Hepatocyte (in vitro differentiated cells): ENCODE measurements around the gene CCDC188. TPM values are rescaled to one million over a fixed set of nuclear protein-coding genes. Genes with fewer than 3 reads are reported as not detected.

Experiments used
- DNase-seq: peaks from one replicate; pipeline ENCODE4 v3.0.0-alpha.2; 2016; ENCODE audit warnings: low spot score
- H2AFZ ChIP-seq: fragments of 200-600 bp; sonication (generic); 2 replicates; pipeline ENCODE4 v1.6.0; 2016; ENCODE audit warnings: antibody characterized with exemption, mild to moderate bottlenecking
- H3K27ac ChIP-seq: fragments of 200-600 bp; sonication (generic); 2 replicates; pipeline ENCODE4 v1.5.1; 2016; ENCODE audit warnings: mild to moderate bottlenecking
- H3K27me3 ChIP-seq: fragments of 200-600 bp; sonication (generic); 2 replicates; pipeline ENCODE4 v1.6.1; 2016
- H3K36me3 ChIP-seq: fragments of 200-600 bp; sonication (generic); replicated peaks from 2 replicates; pipeline ENCODE4 v1.5.1; 2016; ENCODE audit warnings: low read depth; ENCODE audit not compliant: insufficient read depth
- H3K4me1 ChIP-seq: fragments of 200-600 bp; sonication (generic); 2 replicates; pipeline ENCODE4 v1.5.1; 2016; ENCODE audit warnings: mild to moderate bottlenecking, moderate library complexity; ENCODE audit not compliant: insufficient read depth
- H3K4me2 ChIP-seq: fragments of 200-600 bp; sonication (generic); 2 replicates; pipeline ENCODE4 v1.6.0; 2016
- H3K4me3 ChIP-seq: fragments of 200-600 bp; sonication (generic); 2 replicates; pipeline ENCODE4 v1.5.1; 2016; ENCODE audit warnings: mild to moderate bottlenecking
- H3K79me2 ChIP-seq: fragments of 200-600 bp; sonication (generic); 2 replicates; pipeline ENCODE4 v1.6.0; 2017; ENCODE audit warnings: mild to moderate bottlenecking
- H3K9me2 ChIP-seq: fragments of 200-600 bp; sonication (generic); replicated peaks from 2 replicates; pipeline ENCODE4 v1.6.0; 2017; ENCODE audit warnings: mild to moderate bottlenecking; ENCODE audit not compliant: insufficient read depth
- H3K9me3 ChIP-seq: fragments of 200-600 bp; sonication (generic); 2 replicates; pipeline ENCODE4 v1.5.1; 2016; ENCODE audit warnings: low read depth, mild to moderate bottlenecking
- H4K20me1 ChIP-seq: fragments of 200-600 bp; sonication (generic); 2 replicates; pipeline ENCODE4 v1.6.0; 2016; ENCODE audit warnings: mild to moderate bottlenecking; ENCODE audit not compliant: insufficient read depth, poor library complexity, severe bottlenecking
- EZH2 ChIP-seq: fragments of 200-600 bp; sonication (generic); IDR thresholded peaks from 2 replicates; pipeline ENCODE4 v1.6.1; 2016; ENCODE audit warnings: antibody characterized with exemption, mild to moderate bottlenecking, borderline replicate concordance
- EZH2phosphoT487 ChIP-seq: fragments of 200-600 bp; sonication (generic); IDR thresholded peaks from one replicate; pipeline ENCODE4 v1.6.1; 2018; ENCODE audit warnings: antibody characterized with exemption, mild to moderate bottlenecking, low read depth, moderate library complexity; ENCODE audit not compliant: unreplicated experiment, severe bottlenecking
- WGBS: methylation state at CpG from one replicate; pipeline ENCODE4 v1.1.6; 2016; ENCODE audit warnings: low lambda C conversion rate; ENCODE audit errors: missing lambda C conversion rate; 5-methylcytosine and 5-hydroxymethylcytosine counted together
- polyA plus RNA-seq: library from polyadenylated mRNA; unstranded; fragments of >200 nt; fragmentation: Nextera tagmentation; extraction: Ambion mirVana; gene quantifications from 2 replicates; pipeline ENCODE4 v1.2.1, GENCODE V29; 2016
- total RNA-seq: library from RNA; depleted of rRNA; stranded (reverse); fragments of >200 nt; gene quantifications from 2 replicates; pipeline ENCODE4 v1.2.3, GENCODE V29; 2014
- TF ChIP-seq, protein P1 (sequence below): fragments of 200-600 bp; sonication (generic); IDR thresholded peaks from 2 replicates; pipeline ENCODE4 v1.5.1; 2016; ENCODE audit warnings: antibody characterized with exemption, mild to moderate bottlenecking; ENCODE audit not compliant: poor library complexity

Gene CCDC188
- total and polyA plus RNA-seq, 2 experiments from 2014 or later, result not detected

DNA sequence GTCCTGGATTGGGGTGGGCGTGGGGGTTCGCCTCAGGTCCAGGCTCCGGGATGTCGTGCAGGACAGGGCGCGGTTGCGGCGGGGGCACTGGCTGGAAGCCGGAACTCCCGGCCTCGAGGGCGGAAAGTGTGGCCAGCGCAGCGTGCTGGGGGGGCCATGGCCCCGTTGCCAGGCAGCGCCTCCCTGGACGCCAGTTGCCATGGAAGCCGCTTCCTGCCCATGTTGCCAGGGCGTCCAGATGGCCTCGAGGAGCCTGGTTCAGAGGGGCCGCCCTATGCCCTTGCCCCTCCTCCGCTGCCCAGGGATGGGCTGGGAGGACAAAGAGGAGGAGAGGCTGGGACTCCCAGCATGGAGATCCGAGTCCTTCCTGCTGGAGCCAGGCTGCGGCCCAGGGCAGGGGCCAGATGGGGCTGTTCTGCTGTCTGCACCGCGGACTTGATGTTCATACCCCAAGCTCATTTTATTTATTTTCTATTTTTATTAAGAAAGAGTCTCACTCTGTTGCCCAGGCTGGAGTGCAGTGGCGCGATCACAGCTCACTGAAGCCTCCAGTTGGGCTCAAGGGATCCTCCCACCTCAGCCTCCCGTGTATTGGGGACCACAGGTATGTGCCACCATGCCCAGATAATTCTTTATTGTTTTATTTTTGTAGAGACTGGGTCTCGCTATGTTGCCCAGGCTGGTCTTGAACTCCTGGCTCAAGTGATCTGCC lies 4.6 kb upstream of the CCDC188 start:
- Histone ChIP-seq H4K20me1 (no peaks in the 10 kb centered on the region), H3K27ac (no peak overlapping the region), H3K36me3 (no peaks in the 10 kb centered on the region), H3K79me2 (no peaks in the 10 kb centered on the region), H3K9me3 (no peaks in the 10 kb centered on the region), H3K4me3 (no peak overlapping the region), H2AFZ (no peak overlapping the region), H3K4me2 (no peak overlapping the region), H3K9me2 (no peaks in the 10 kb centered on the region), H3K4me1 (no peaks in the 10 kb centered on the region), H3K27me3 (no peaks in the 10 kb centered on the region)
- TF ChIP-seq, protein P1, sequence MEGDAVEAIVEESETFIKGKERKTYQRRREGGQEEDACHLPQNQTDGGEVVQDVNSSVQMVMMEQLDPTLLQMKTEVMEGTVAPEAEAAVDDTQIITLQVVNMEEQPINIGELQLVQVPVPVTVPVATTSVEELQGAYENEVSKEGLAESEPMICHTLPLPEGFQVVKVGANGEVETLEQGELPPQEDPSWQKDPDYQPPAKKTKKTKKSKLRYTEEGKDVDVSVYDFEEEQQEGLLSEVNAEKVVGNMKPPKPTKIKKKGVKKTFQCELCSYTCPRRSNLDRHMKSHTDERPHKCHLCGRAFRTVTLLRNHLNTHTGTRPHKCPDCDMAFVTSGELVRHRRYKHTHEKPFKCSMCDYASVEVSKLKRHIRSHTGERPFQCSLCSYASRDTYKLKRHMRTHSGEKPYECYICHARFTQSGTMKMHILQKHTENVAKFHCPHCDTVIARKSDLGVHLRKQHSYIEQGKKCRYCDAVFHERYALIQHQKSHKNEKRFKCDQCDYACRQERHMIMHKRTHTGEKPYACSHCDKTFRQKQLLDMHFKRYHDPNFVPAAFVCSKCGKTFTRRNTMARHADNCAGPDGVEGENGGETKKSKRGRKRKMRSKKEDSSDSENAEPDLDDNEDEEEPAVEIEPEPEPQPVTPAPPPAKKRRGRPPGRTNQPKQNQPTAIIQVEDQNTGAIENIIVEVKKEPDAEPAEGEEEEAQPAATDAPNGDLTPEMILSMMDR, result no peak
- TF ChIP-seq EZH2 (no peak), EZH2phosphoT487 (no peak)
- WGBS, result 89% methylated on average over 20 of the region's 30 CpGs
- DNase-seq, result no peak

DNA sequence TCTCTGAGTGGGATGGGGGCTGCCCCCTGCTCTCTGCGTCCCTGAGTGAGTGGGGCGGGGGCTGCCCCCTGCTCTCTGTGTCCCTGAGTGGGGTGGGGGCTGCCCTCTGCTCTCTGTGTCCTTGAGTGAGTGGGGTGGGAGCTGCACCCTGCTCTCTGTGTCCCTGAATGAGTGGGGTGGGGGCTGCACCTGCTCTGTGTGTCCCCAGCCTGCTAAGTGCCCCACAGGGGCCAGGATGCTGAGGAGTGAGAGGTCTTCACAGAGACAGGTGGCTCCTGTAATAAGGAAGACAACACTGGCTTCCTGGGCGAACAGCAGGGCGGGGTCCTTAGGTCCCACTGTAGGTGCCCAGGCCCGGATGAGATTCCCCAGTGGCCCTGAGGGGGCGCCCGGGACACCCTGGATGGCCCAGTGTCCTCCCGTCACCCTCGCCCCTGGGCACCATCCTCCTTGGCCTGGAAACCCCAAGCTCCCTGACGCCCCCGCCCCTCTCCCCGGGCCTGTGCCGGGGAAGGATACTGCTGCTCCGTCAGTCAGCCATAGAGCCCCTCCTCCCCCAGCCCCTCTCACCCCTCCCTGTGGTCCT lies 3.8 kb upstream of the CCDC188 start:
- H2AFZ ChIP-seq, result no peak overlapping the region
- H4K20me1 ChIP-seq, result no peaks in the 10 kb centered on the region
- TF ChIP-seq EZH2, result no peak
- no peak for TF ChIP-seq EZH2phosphoT487
- TF ChIP-seq, protein P1, result no peak
- H3K4me3 ChIP-seq, result no peak overlapping the region
- no peak for DNase-seq
- H3K27ac ChIP-seq, result peak overlapping the region; percentile 73
- no peaks in the 10 kb centered on the region for H3K4me1 ChIP-seq
- 93% methylated on average over 8 of the region's 14 CpGs for WGBS
- no peaks in the 10 kb centered on the region for H3K36me3 ChIP-seq
- no peak overlapping the region for H3K4me2 ChIP-seq
- no peaks in the 10 kb centered on the region for H3K9me3 ChIP-seq
- H3K9me2 ChIP-seq, result no peaks in the 10 kb centered on the region
- H3K79me2 ChIP-seq, result no peaks in the 10 kb centered on the region
- no peaks in the 10 kb centered on the region for H3K27me3 ChIP-seq

DNA sequence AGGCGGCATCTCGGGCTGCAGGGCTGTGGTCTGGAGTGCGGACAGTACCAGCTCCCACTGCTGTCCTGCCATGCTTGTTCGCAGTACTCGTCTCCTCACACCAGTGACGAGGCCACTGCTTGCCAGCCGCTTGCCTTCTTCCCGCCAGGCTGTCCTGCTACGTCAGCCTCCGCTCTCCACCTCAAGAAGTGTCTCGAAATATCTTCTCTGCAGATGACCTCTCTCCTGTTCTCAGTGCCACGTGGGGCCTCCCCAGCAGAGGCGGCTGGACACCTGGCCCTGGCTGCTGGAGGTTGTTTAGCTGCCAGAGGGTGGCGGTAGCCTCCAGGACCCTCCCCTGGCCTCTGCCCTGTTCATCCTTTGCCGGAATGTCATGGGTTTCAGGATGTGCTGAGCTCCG lies 3.1 kb upstream of the CCDC188 start:
- TF ChIP-seq, protein P1, result no peak
- TF ChIP-seq EZH2phosphoT487, result no peak
- TF ChIP-seq EZH2, result no peak
- no peak for DNase-seq
- Histone ChIP-seq H3K27me3 (no peaks in the 10 kb centered on the region), H3K4me2 (no peak overlapping the region), H3K36me3 (no peaks in the 10 kb centered on the region), H4K20me1 (no peaks in the 10 kb centered on the region), H3K9me3 (no peaks in the 10 kb centered on the region), H2AFZ (no peak overlapping the region), H3K27ac (peak overlapping the region; percentile 73), H3K4me3 (no peak overlapping the region), H3K79me2 (no peaks in the 10 kb centered on the region), H3K4me1 (no peaks in the 10 kb centered on the region), H3K9me2 (no peaks in the 10 kb centered on the region)
- 60% methylated on average over 16 of the region's 16 CpGs for WGBS
